CD4-positive, alpha-beta T cell (primary cell): Measurements from ENCODE around the gene HNRNPAB. TPM values are rescaled to one million over a fixed set of nuclear protein-coding genes. Genes with fewer than 3 reads are reported as not detected.

Source experiments
- ATAC-seq: fragments of 200-7000 bp; cut with Tn5 transposase; one replicate; pipeline ENCODE4 v1.10.0; 2022; ENCODE audit warnings: mild to moderate bottlenecking; ENCODE audit not compliant: poor library complexity
- CTCF ChIA-PET: fragments of 350-600 bp; sonication (Branson Sonifier 250); formaldehyde crosslinking; loops from one replicate; lab custom pipeline; 2021; ENCODE audit warnings: antibody characterized with exemption, inconsistent platforms; lab: Charles Lee
- POLR2A ChIA-PET: fragments of 350-600 bp; sonication (Branson Sonifier 250); formaldehyde crosslinking; loops from one replicate; lab custom pipeline; 2021; ENCODE audit warnings: antibody characterized with exemption, inconsistent platforms; lab: Charles Lee
- DNase-seq, 14 experiments: peaks; one replicate each; pipeline ENCODE4 v3.0.0-alpha.2; 2013 to 2020; ENCODE audit warnings: mixed read lengths in 2 of 14
- H3K27ac ChIP-seq, 2 donors: one replicate each; pipeline versions ENCODE4 v1.5.1 to v1.7.0; 2013; ENCODE audit warnings: low read length in 2 of 2, low read depth in 1 of 2, mild to moderate bottlenecking in 1 of 2
- H3K27me3 ChIP-seq, 2 experiments: 1 replicate in 1 of 2; 2 replicates in 1 of 2; pipeline versions ENCODE4 v1.6.1 to v1.7.0; 2013; ENCODE audit warnings: low read length in 2 of 2, control low read depth in 1 of 2, mild to moderate bottlenecking in 1 of 2, moderate library complexity in 1 of 2; ENCODE audit not compliant: insufficient read depth in 2 of 2, control insufficient read depth in 1 of 2
- H3K36me3 ChIP-seq: one replicate; pipeline ENCODE4 v1.6.1; 2013; ENCODE audit warnings: low read length, control low read depth; ENCODE audit not compliant: insufficient read depth
- H3K4me1 ChIP-seq: one replicate; pipeline ENCODE4 v1.6.1; 2013; ENCODE audit warnings: low read length, control low read depth; ENCODE audit not compliant: insufficient read depth
- H3K4me3 ChIP-seq: one replicate; pipeline ENCODE4 v1.5.1; 2013; ENCODE audit warnings: mild to moderate bottlenecking, low read length, moderate library complexity
- H3K9me3 ChIP-seq, 2 experiments: 1 replicate in 1 of 2; 2 replicates in 1 of 2; pipeline versions ENCODE4 v1.6.1 to v1.7.0; 2013; ENCODE audit warnings: low read length in 2 of 2, mild to moderate bottlenecking in 2 of 2, control low read depth in 1 of 2, moderate library complexity in 1 of 2; ENCODE audit not compliant: control insufficient read depth in 1 of 2, insufficient read depth in 1 of 2
- H3K27ac Mint-ChIP-seq: one replicate; pipeline ENCODE4 v1.8.0; 2020; ENCODE audit warnings: mixed read lengths
- H3K27me3 Mint-ChIP-seq: one replicate; pipeline ENCODE4 v1.8.0; 2021; ENCODE audit warnings: mixed read lengths
- H3K36me3 Mint-ChIP-seq: one replicate; pipeline ENCODE4 v1.8.0; 2021; ENCODE audit warnings: low read depth, mixed read lengths
- H3K4me1 Mint-ChIP-seq: one replicate; pipeline ENCODE4 v1.8.0; 2021; ENCODE audit warnings: low read depth, mixed read lengths
- H3K4me3 Mint-ChIP-seq: one replicate; pipeline ENCODE4 v1.8.0; 2020; ENCODE audit warnings: mild to moderate bottlenecking, mixed read lengths
- H3K9me3 Mint-ChIP-seq: one replicate; pipeline ENCODE4 v1.8.0; 2020; ENCODE audit warnings: mixed read lengths
- CTCF ChIP-seq: fragments of 200-600 bp; IDR thresholded peaks from one replicate; pipeline ENCODE4 v1.8.0; 2022; ENCODE audit warnings: antibody characterized with exemption, mild to moderate bottlenecking
- intact Hi-C, 2 experiments: fragments of 100-400 bp; cut with DNase I in 1 of 2; cut with micrococcal nuclease in 1 of 2; formaldehyde crosslinking; loops; one replicate each; pipeline versions ENCODE4 v1.15.1 to v1.9.0; 2023 to 2025; cut with DNase I, micrococcal nuclease
- polyA plus RNA-seq, 2 donors: library from polyadenylated mRNA; unstranded; fragments of 120-200 nt; gene quantifications; one replicate each; pipeline ENCODE4 v1.2.1, GENCODE V29; 2013
- total RNA-seq, 174 experiments: library from RNA in 2 of 174; stranded (reverse) in 2 of 174; gene quantifications; one replicate each; pipeline ENCODE4 v1.2.3 and lab custom pipeline; 2021 to 2026

Gene HNRNPAB
- total RNA-seq (10 to 100 TPM; 63.6 to 68.9 TPM), total RNA-seq (lab: John Stamatoyannopoulos, UW) (43.9 to 721 (median 93.2) reads per million in 172 experiments)
- 70.7 TPM for polyA plus RNA-seq (2013, experiment 1 of 2)
- 61.9 TPM for polyA plus RNA-seq (2013, experiment 2 of 2)

GRCh38 chr5:178204182-178204934 lies at the start of gene HNRNPAB:
Gene HNRNPAB, plus strand, starts transcription at chr5:178204533. Its CDS starts 305 bp downstream, at chr5:178204838.
- ChIA-PET CTCF (interaction anchor here (1.1 to 1.4 kb wide), 3 partner anchors 31 to 83 kb away, joined by 3 to 7 read pairs (median 3); partner anchors contain the start of gene NHP2), POLR2A (interaction anchor here (0.7 to 2.2 kb wide), 24 partner anchors 9 to 1843 kb away, joined by 3 to 19 read pairs (median 4); partner anchors contain the start of genes CLK4, FAF2, HNRNPH1 and KIAA1191)
- Mint-ChIP-seq H3K4me1 (peaks cover 40% of the 10 kb centered on the region), H3K27ac (peak within 1 kb of the TSS; percentile 93), H3K27me3 (peaks cover 4% of the 10 kb centered on the region), H3K4me3 (peak within 1 kb of the TSS; percentile 100), H3K9me3 (no peaks in the 10 kb centered on the region), H3K36me3 (peaks cover 46% of the 10 kb centered on the region)
- peaks cover 35% of the 10 kb centered on the region for H3K4me1 ChIP-seq
- H3K27ac ChIP-seq: peak within 1 kb of the TSS; percentile 29 to 62
- ATAC-seq (peak; percentile 81), DNase-seq (peak; percentile 93 to 99 (median 97))
- TF ChIP-seq CTCF: no peak
- H3K4me3 ChIP-seq: peak within 1 kb of the TSS; percentile 97
- no peaks in the 10 kb centered on the region for H3K27me3 ChIP-seq
- no peaks in the 10 kb centered on the region for H3K9me3 ChIP-seq
- peaks cover 32% of the 10 kb centered on the region for H3K36me3 ChIP-seq
- intact Hi-C loops: loop anchor here in 1 of 2 experiments (5.0 to 10.0 kb wide), 2 partner anchors 652 to 1560 kb away; partner anchors contain the start of genes FAM193B and TSPAN17

GRCh38 chr5:178155065-178155464 lies 49.3 kb upstream of the HNRNPAB start:
- H3K4me3 Mint-ChIP-seq: peak overlapping the region; percentile 91
- intact Hi-C loops: loop anchor here in 1 of 2 experiments (10.0 kb wide), 1 partner anchor 850 kb away; the partner anchor contains the start of genes PRELID1 and RAB24

More at GRCh38 chr5:178155065-178155464, 49.3 kb upstream of the HNRNPAB start:
- Histone ChIP-seq H3K27ac (no peak overlapping the region), H3K36me3 (peaks cover 20% of the 10 kb centered on the region), H3K4me3 (no peak overlapping the region), H3K27me3 (no peaks in the 10 kb centered on the region), H3K4me1 (peaks cover 30% of the 10 kb centered on the region), H3K9me3 (no peaks in the 10 kb centered on the region)
- CTCF ChIA-PET: no interaction called here
- no peak overlapping the region for H3K27ac Mint-ChIP-seq
- DNase-seq (no peak), ATAC-seq (no peak)
- no peaks in the 10 kb centered on the region for H3K27me3 Mint-ChIP-seq
- no peaks in the 10 kb centered on the region for H3K9me3 Mint-ChIP-seq
- peaks cover 27% of the 10 kb centered on the region for H3K36me3 Mint-ChIP-seq
- POLR2A ChIA-PET: no interaction called here
- H3K4me1 Mint-ChIP-seq: peaks cover 24% of the 10 kb centered on the region
- no peak for TF ChIP-seq CTCF
